Adrenal gland (tissue), 12 donors: ENCODE data around the gene CYP4F3. TPM values are rescaled to one million over a fixed set of nuclear protein-coding genes. Genes with fewer than 3 reads are reported as not detected.

ENCODE experiments used
- DNase-seq, 7 donors: peaks; one replicate each; pipeline ENCODE4 v3.0.0-alpha.2; 2019 to 2020
- H3K27ac ChIP-seq, 5 donors: fragments of 200-600 bp; sonication (generic) in 4 of 5; 1 replicate in 3 of 5; 2 replicates in 2 of 5; pipeline versions ENCODE4 v1.5.1 to v1.8.0; 2016 to 2020; ENCODE audit warnings: mild to moderate bottlenecking in 1 of 5
- H3K27me3 ChIP-seq: fragments of 200-600 bp; 2 replicates; pipeline ENCODE4 v1.8.0; 2021
- H3K36me3 ChIP-seq, 2 donors: fragments of 200-600 bp; replicated peaks in 1 of 2; 1 replicate in 1 of 2; 2 replicates in 1 of 2; pipeline versions ENCODE4 v1.5.1 to v1.8.0; 2018 to 2022
- H3K4me1 ChIP-seq, 2 donors: fragments of 200-600 bp; replicated peaks in 1 of 2; 1 replicate in 1 of 2; 2 replicates in 1 of 2; pipeline versions ENCODE4 v1.5.1 to v1.8.0; 2018 to 2021
- H3K4me3 ChIP-seq, 4 donors: fragments of 200-600 bp; sonication (generic) in 3 of 4; one replicate each; pipeline ENCODE4 v1.5.1; 2016 to 2018
- H3K9me3 ChIP-seq, 3 donors: fragments of 200-600 bp; sonication (generic) in 1 of 3; replicated peaks in 1 of 3; 1 replicate in 2 of 3; 2 replicates in 1 of 3; pipeline versions ENCODE4 v1.5.1 to v1.8.0; 2016 to 2021
- CTCF ChIP-seq, 6 experiments: fragments of 450-650 bp in 4 of 6; fragments of 200-600 bp in 2 of 6; sonication (generic) in 1 of 6; IDR thresholded peaks; 1 replicate in 5 of 6; 2 replicates in 1 of 6; pipeline versions ENCODE4 v1.5.1 to v1.8.0; 2016 to 2021; ENCODE audit warnings: antibody characterized with exemption in 6 of 6, mild to moderate bottlenecking in 2 of 6, moderate library complexity in 1 of 6
- POLR2A ChIP-seq, 2 donors: fragments of 450-650 bp; IDR thresholded peaks; one replicate each; pipeline ENCODE4 v1.6.1; 2017; ENCODE audit warnings: antibody characterized with exemption in 2 of 2, mild to moderate bottlenecking in 2 of 2, moderate library complexity in 1 of 2
- WGBS, 4 donors: extraction: QIAGEN DNeasy Blood & Tissue Kit in 2 of 4; methylation state at CpG; one replicate each; pipeline versions ENCODE4 v1.1.5 to v1.1.7; 2013 to 2017; 5-methylcytosine and 5-hydroxymethylcytosine counted together
- intact Hi-C, 2 donors: fragments of 100-400 bp; cut with DNase I; formaldehyde crosslinking; loops; one replicate each; pipeline versions ENCODE4 v1.14.1 to v1.15.0; 2022 to 2023
- polyA plus RNA-seq, 3 donors: library from polyadenylated mRNA; stranded (reverse); fragments of 200-250 nt in 2 of 3; fragments of 350-450 nt in 1 of 3; fragmentation: Illumina TruSeq in 1 of 3; extraction: RNeasy Lipid Tissue Mini Kit (QIAGEN cat#74804) in 1 of 3; gene quantifications; one replicate each; pipeline ENCODE4 v1.2.3, GENCODE V29; 2013 to 2014
- total RNA-seq, 9 donors: library from RNA; depleted of rRNA in 4 of 9; stranded (reverse); fragments of >200 nt in 4 of 9; fragments of 120-200 nt in 1 of 9; fragmentation: NEBNext Ultra II Directional in 1 of 9; extraction: Animal tissue kit (Norgen Biotek cat#: 25700) in 1 of 9; gene quantifications; one replicate each; pipeline versions ENCODE4 v1.1.0 to v1.2.4, GENCODE V29; 2013 to 2023
- donor health status: healthy with polysubstance abuse.
- donor health status: Bipolar disorder and iron deficiency.
- donor health status: DM: yes; HTN: yes; CAD: no.
- donor health status: DM: no; HTN: no; CAD: no.
- donor health status: DM: no; HTN: no; CAD: no.
- donor health status: DM: yes; HTN: yes; CAD: no.

The CYP4F3 gene
- total and polyA plus RNA-seq, 12 donors, result 0.03 to 0.80 (median 0.24) TPM; not detected in 5

DNA sequence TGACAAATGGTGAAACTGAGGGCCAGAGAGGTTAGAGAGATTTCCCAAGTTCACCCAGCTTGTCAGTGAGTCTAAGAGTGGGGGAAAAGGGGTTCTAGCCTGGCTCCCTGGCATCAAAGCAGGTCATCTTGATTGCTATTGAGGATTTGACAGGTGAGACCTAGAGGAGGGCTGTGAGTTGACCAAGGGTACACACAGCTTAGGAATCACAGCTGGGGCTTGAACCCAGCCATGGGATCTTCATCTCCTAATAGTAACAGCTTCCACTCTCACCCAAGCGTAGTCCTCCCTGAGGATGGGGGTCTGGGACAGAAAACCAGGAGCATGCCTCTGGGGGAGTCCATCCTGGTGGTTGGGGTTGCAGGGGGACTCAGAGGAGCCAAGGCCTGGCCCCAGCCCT is 18.9 kb upstream of the CYP4F3 start:
- TF ChIP-seq POLR2A (IDR thresholded peaks at IDR 0.05) (no peak), CTCF (IDR thresholded peaks at IDR 0.05) (no peak)
- Histone ChIP-seq H3K4me1 (no peaks in the 10 kb centered on the region), H3K36me3 (no peaks in the 10 kb centered on the region), H3K27ac (no peak overlapping the region), H3K27me3 (peaks cover 13% of the 10 kb centered on the region), H3K9me3 (no peaks in the 10 kb centered on the region), H3K4me3 (no peak overlapping the region)
- intact Hi-C loops, result loop anchor here in 1 of 2 donors (10.0 kb wide), 1 partner anchor 413 kb away; no protein-coding TSS in a partner anchor
- 65 to 74% methylated on average over 1 of the region's 1 CpG; no CpG with 5 or more reads in 2 of the 4 donors for WGBS, 4 donors
- DNase-seq, result no peak

GRCh38 chr19:15622991-15623390 is 17.7 kb upstream of the CYP4F3 start:
- WGBS, 4 donors, result 54 to 75% (median 66%) methylated on average over 8 to 11 of the region's 11 CpGs
- Histone ChIP-seq H3K9me3 (no peaks in the 10 kb centered on the region), H3K27ac (no peak overlapping the region), H3K27me3 (peaks cover 13% of the 10 kb centered on the region), H3K4me1 (no peaks in the 10 kb centered on the region), H3K36me3 (no peaks in the 10 kb centered on the region), H3K4me3 (no peak overlapping the region)
- no peak for DNase-seq
- intact Hi-C loops, result loop anchor here in 1 of 2 donors (10.0 kb wide), 1 partner anchor 412 kb away; no protein-coding TSS in a partner anchor
- TF ChIP-seq POLR2A (IDR thresholded peaks at IDR 0.05) (no peak), CTCF (IDR thresholded peaks at IDR 0.05) (no peak)

GRCh38 chr19:15623711-15624318 is 16.9 kb upstream of the CYP4F3 start:
- no peaks in the 10 kb centered on the region for H3K9me3 ChIP-seq
- TF ChIP-seq CTCF (IDR thresholded peaks at IDR 0.05) (no peak), POLR2A (IDR thresholded peaks at IDR 0.05) (no peak)

GRCh38 chr19:15628236-15629002 is 12.3 kb upstream of the CYP4F3 start:
- no peak overlapping the region for H3K27ac ChIP-seq
- no peaks in the 10 kb centered on the region for H3K9me3 ChIP-seq
- no peak for DNase-seq
- no peaks in the 10 kb centered on the region for H3K36me3 ChIP-seq
- H3K27me3 ChIP-seq, result peaks cover 16% of the 10 kb centered on the region
- 51 to 59% (median 51%) methylated on average over 16 to 22 of the region's 22 CpGs for WGBS, 4 donors
- intact Hi-C loops, result loop anchor here in 1 of 2 donors (5.0 to 10.0 kb wide), 3 partner anchors 239 to 554 kb away; no protein-coding TSS in a partner anchor
- H3K4me3 ChIP-seq, result no peak overlapping the region
- TF ChIP-seq CTCF (IDR thresholded peaks at IDR 0.05), result no peak
- TF ChIP-seq POLR2A (IDR thresholded peaks at IDR 0.05), result no peak
- H3K4me1 ChIP-seq, result no peaks in the 10 kb centered on the region

More at GRCh38 chr19:15623711-15624318, 16.9 kb upstream of the CYP4F3 start:
- no peak for DNase-seq
- intact Hi-C loops, result loop anchor here in 1 of 2 donors (10.0 kb wide), 1 partner anchor 411 kb away; no protein-coding TSS in a partner anchor
- 5 to 18% (median 12%) methylated on average over 3 to 9 of the region's 9 CpGs for WGBS, 4 donors
- no peaks in the 10 kb centered on the region for H3K4me1 ChIP-seq
- peaks cover 17% of the 10 kb centered on the region for H3K27me3 ChIP-seq
- no peak overlapping the region for H3K27ac ChIP-seq
- H3K4me3 ChIP-seq, result no peak overlapping the region
- no peaks in the 10 kb centered on the region for H3K36me3 ChIP-seq
